GM12878 (cell line): ENCODE data around the gene RCE1. TPM values are rescaled to one million over a fixed set of nuclear protein-coding genes. Genes with fewer than 3 reads are reported as not detected.

ENCODE experiments used
- ATAC-seq: fragments of 200-7000 bp; cut with Tn5 transposase; 3 replicates; pipeline ENCODE4 v1.9.1; 2020; ENCODE audit warnings: mild to moderate bottlenecking, moderate library complexity
- BruUV-seq: library from RNA; stranded (reverse); fragments of 400-500 nt; replicated peaks from 2 replicates; lab custom pipeline; 2021; lab: Mats Ljungman, UMichigan
- CTCF ChIA-PET: fragments of 300-600 bp; sonication (Branson Sonifier 250); formaldehyde crosslinking; extraction: SDS; loops from one replicate; lab custom pipeline; 2021; ENCODE audit warnings: inconsistent platforms; lab: Yijun Ruan, JAX
- POLR2A ChIA-PET: fragments of 350-600 bp; formaldehyde crosslinking; extraction: SDS; loops from one replicate; lab custom pipeline; 2021; ENCODE audit warnings: inconsistent platforms; lab: Charles Lee
- RAD21 ChIA-PET: fragments of 300-600 bp; sonication (Branson Sonifier 250); formaldehyde crosslinking; loops from one replicate; lab custom pipeline; 2023; ENCODE audit warnings: antibody characterized with exemption; ENCODE audit not compliant: unreplicated experiment; lab: Charles Lee
- SMC1A ChIA-PET: fragments of 300-600 bp; sonication (Branson Sonifier 250); formaldehyde crosslinking; loops from one replicate; lab custom pipeline; 2023; ENCODE audit not compliant: unreplicated experiment, uncharacterized antibody; lab: Charles Lee
- DNase-seq: peaks from one replicate; pipeline ENCODE4 v3.0.0-alpha.2; 2011; ENCODE audit warnings: low read depth, low spot score
- FAIRE-seq: peaks from 3 replicates; lab custom pipeline; 2011; peaks lifted over from hg19 to GRCh38; lab: Jason Lieb, UNC
- H2AFZ ChIP-seq: 2 replicates; pipeline ENCODE4 v1.6.0; 2011; ENCODE audit warnings: low read depth, low read length, control low read depth; ENCODE audit not compliant: control insufficient read depth
- H3K27ac ChIP-seq: 2 replicates; pipeline ENCODE4 v1.5.1; 2011; ENCODE audit warnings: control low read depth; ENCODE audit not compliant: control insufficient read depth, insufficient read depth
- H3K27me3 ChIP-seq, 2 experiments: replicated peaks in 1 of 2; 2 replicates each; pipeline versions ENCODE4 v1.6.0 to v1.6.1; 2011; ENCODE audit warnings: low read length in 1 of 2; ENCODE audit not compliant: control insufficient read depth in 2 of 2, insufficient read depth in 2 of 2
- H3K36me3 ChIP-seq, 2 experiments: 2 replicates each; pipeline ENCODE4 v1.5.1; 2011; ENCODE audit warnings: low read length in 1 of 2; ENCODE audit not compliant: control insufficient read depth in 2 of 2, insufficient read depth in 2 of 2
- H3K4me1 ChIP-seq: 2 replicates; pipeline ENCODE4 v1.6.1; 2011; ENCODE audit warnings: mild to moderate bottlenecking, low read length, moderate library complexity, mixed read lengths; ENCODE audit not compliant: control insufficient read depth, insufficient read depth
- H3K4me2 ChIP-seq: 2 replicates; pipeline ENCODE4 v1.6.0; 2011; ENCODE audit warnings: control low read depth; ENCODE audit not compliant: control insufficient read depth, insufficient read depth
- H3K4me3 ChIP-seq: fragments of 200-600 bp; sonication (generic); 2 replicates; pipeline ENCODE4 v1.5.1; 2016
- H3K79me2 ChIP-seq: 2 replicates; pipeline ENCODE4 v1.6.0; 2011; ENCODE audit warnings: low read length; ENCODE audit not compliant: control insufficient read depth, insufficient read depth
- H3K9ac ChIP-seq: 2 replicates; pipeline ENCODE4 v1.8.0; 2011; ENCODE audit warnings: low read length, control low read depth, mixed read lengths; ENCODE audit not compliant: control insufficient read depth, insufficient read depth
- H3K9me3 ChIP-seq: replicated peaks from 3 replicates; pipeline ENCODE4 v1.5.1; 2011; ENCODE audit warnings: mild to moderate bottlenecking, low read length; ENCODE audit not compliant: control insufficient read depth, insufficient read depth
- H4K20me1 ChIP-seq: 2 replicates; pipeline ENCODE4 v1.6.0; 2011; ENCODE audit not compliant: control insufficient read depth, insufficient read depth
- ATF7 ChIP-seq: fragments of 450-650 bp; IDR thresholded peaks from 2 replicates; pipeline ENCODE4 v1.6.1; 2016; ENCODE audit warnings: low read depth, mild to moderate bottlenecking
- BCL11A ChIP-seq: IDR thresholded peaks from 2 replicates; pipeline ENCODE4 v1.6.1; 2011; ENCODE audit warnings: low read depth, low read length
- ETV6 ChIP-seq, 2 experiments: fragments of 450-650 bp in 1 of 2; IDR thresholded peaks in 1 of 2; conservative IDR thresholded peaks in 1 of 2; 2 replicates each; pipeline ENCODE4 v1.6.1; 2014; ENCODE audit warnings: antibody characterized with exemption in 1 of 2, borderline replicate concordance in 1 of 2, low read depth in 1 of 2, mild to moderate bottlenecking in 1 of 2, moderate library complexity in 1 of 2
- NFYA ChIP-seq: IDR thresholded peaks from 2 replicates; pipeline ENCODE4 v1.6.1; 2011; ENCODE audit warnings: low read depth, mild to moderate bottlenecking, low read length, improper control_type of control experiment, borderline replicate concordance
- NR2C2 ChIP-seq: IDR thresholded peaks from 2 replicates; pipeline ENCODE4 v1.6.1; 2011; ENCODE audit warnings: borderline replicate concordance, low read depth; ENCODE audit not compliant: control insufficient read depth, insufficient read length
- RAD51 ChIP-seq: fragments of 450-650 bp; IDR thresholded peaks from 2 replicates; pipeline ENCODE4 v1.6.1; 2016; ENCODE audit warnings: moderate library complexity, mild to moderate bottlenecking, inconsistent platforms
- RCOR1 ChIP-seq: conservative IDR thresholded peaks from 2 replicates; pipeline ENCODE4 v1.6.1; 2012; ENCODE audit warnings: low read depth, low read length, improper control_type of control experiment
- RUNX3 ChIP-seq: IDR thresholded peaks from 2 replicates; pipeline ENCODE4 v1.6.1; 2012; ENCODE audit warnings: low read length, inconsistent platforms
- SMAD1 ChIP-seq: fragments of 450-650 bp; IDR thresholded peaks from 2 replicates; pipeline ENCODE4 v1.6.1; 2018; ENCODE audit warnings: mild to moderate bottlenecking, low read depth; ENCODE audit not compliant: partially characterized antibody
- SRF ChIP-seq, 2 experiments: IDR thresholded peaks; 2 replicates each; pipeline ENCODE4 v1.6.1; 2011; ENCODE audit warnings: low read depth in 2 of 2, low read length in 2 of 2, mild to moderate bottlenecking in 1 of 2, moderate library complexity in 1 of 2
- TARDBP ChIP-seq: IDR thresholded peaks from 2 replicates; pipeline ENCODE4 v1.6.1; 2016; ENCODE audit warnings: borderline replicate concordance
- TCF7 ChIP-seq: IDR thresholded peaks from 2 replicates; pipeline ENCODE4 v1.6.1; 2014; ENCODE audit warnings: antibody characterized with exemption, borderline replicate concordance
- ZNF217 ChIP-seq: fragments of 450-650 bp; IDR thresholded peaks from 2 replicates; pipeline ENCODE4 v1.6.1; 2017; ENCODE audit warnings: antibody characterized with exemption, mild to moderate bottlenecking
- WGBS: methylation state at CpG from one replicate; pipeline ENCODE4 v1.1.6; 2016; ENCODE audit warnings: low lambda C conversion rate; ENCODE audit not compliant: insufficient replicate concordance, insufficient coverage; ENCODE audit errors: missing lambda C conversion rate; 5-methylcytosine and 5-hydroxymethylcytosine counted together
- in situ Hi-C: fragments of 300-500 bp; cut with MboI; formaldehyde crosslinking; loops from 9 replicates; pipeline ENCODE4 v1.14.3; 2018; ENCODE audit warnings: mixed read lengths
- intact Hi-C: fragments of 100-400 bp; cut with micrococcal nuclease; formaldehyde crosslinking; loops from one replicate; pipeline ENCODE4 v1.14.2; 2022; ENCODE audit not compliant: unreplicated experiment
- polyA plus RNA-seq, 11 experiments: library from polyadenylated mRNA; depleted of rRNA in 4 of 11; unstranded in 6 of 11; stranded (reverse) in 5 of 11; fragments of >200 nt; fragmentation: Nextera tagmentation in 4 of 11; fragmentation: Illumina TruSeq in 1 of 11; extraction: Ambion mirVana in 4 of 11; extraction: Trizol in 1 of 11; gene quantifications; 1 replicate in 1 of 11; 2 replicates in 10 of 11; pipeline versions ENCODE4 v1.2.1 to v1.2.3, GENCODE V29; 2011 to 2016; ENCODE audit warnings: inconsistent platforms in 2 of 11, missing spikeins in 2 of 11, low read depth in 1 of 11
- total RNA-seq, 4 experiments: library from RNA; depleted of rRNA in 3 of 4; stranded (reverse); fragments of >200 nt in 3 of 4; fragmentation: Illumina TruSeq in 1 of 4; extraction: Trizol in 1 of 4; gene quantifications; 2 replicates each; pipeline versions ENCODE4 v1.2.1 to v1.2.3, GENCODE V29; 2013 to 2021
- TF ChIP-seq, protein P1 (sequence below): fragments of 450-650 bp; formaldehyde crosslinking; IDR thresholded peaks from 2 replicates; pipeline ENCODE4 v1.4.0; 2022; ENCODE audit warnings: mild to moderate bottlenecking, moderate library complexity
- TF ChIP-seq, protein P2 (sequence below): fragments of 450-650 bp; IDR thresholded peaks from 2 replicates; pipeline ENCODE4 v1.6.1; 2017; ENCODE audit warnings: low read depth, mild to moderate bottlenecking, moderate library complexity
- TF ChIP-seq, protein P3 (sequence below): IDR thresholded peaks from 2 replicates; pipeline ENCODE4 v1.6.1; 2011; ENCODE audit warnings: borderline replicate concordance, low read depth, mild to moderate bottlenecking, moderate library complexity, low read length; ENCODE audit not compliant: insufficient read depth, poor library complexity, severe bottlenecking
- TF ChIP-seq, protein P4 (sequence below): IDR thresholded peaks from 2 replicates; pipeline ENCODE4 v1.6.1; 2011; ENCODE audit warnings: low read depth, mild to moderate bottlenecking, low read length, moderate library complexity, borderline replicate concordance; ENCODE audit errors: extremely low read depth
- TF ChIP-seq, protein P5 (sequence below): IDR thresholded peaks from 2 replicates; pipeline ENCODE4 v1.6.1; 2012; ENCODE audit warnings: low read depth, low read length, improper control_type of control experiment

Gene RCE1
- total and polyA plus RNA-seq, 10 of the 15 experiments (the other 5 are each of a cell fraction or from before 2014, with no cell fraction given): 0.79 to 32.9 (median 16.4) TPM

DNA sequence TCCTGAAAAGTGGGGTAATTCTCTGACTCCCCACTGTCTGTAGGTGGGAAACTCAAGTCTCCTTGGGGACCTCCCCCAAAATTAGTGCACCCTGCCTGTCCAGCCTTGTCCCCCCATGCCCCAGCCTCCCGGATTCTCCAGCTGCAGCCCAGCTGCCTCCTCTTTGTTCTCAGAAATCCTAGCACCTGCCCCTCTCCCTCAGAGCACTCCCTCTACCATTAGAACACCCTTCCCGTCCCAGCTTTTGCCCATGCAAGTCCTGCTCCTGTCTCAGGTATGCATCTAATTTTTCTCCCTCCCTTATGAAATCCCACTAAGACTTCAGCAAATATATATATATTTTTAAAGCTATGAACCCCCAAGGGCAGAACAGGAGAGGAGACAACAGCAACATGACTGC, 50.9 kb downstream of the RCE1 start:
- DNase-seq: no peak
- ChIA-PET POLR2A (interaction anchor here (0.7 kb wide), 1 partner anchor 452 kb away, joined by 4 read pairs; no protein-coding TSS in a partner anchor), CTCF (no interaction called here), RAD21 (interaction anchor here (1.5 kb wide), 1 partner anchor 11 kb away, joined by 3 read pairs; no protein-coding TSS in a partner anchor), SMC1A (interaction anchor here (1.5 kb wide), 1 partner anchor 199 kb away, joined by 3 read pairs; no protein-coding TSS in a partner anchor)
- Histone ChIP-seq H3K9me3 (no peaks in the 10 kb centered on the region; the same call in 1 of the 3 replicates), H3K4me1 (peaks cover 15% of the 10 kb centered on the region), H3K27me3 (peaks cover 0 to 2% of the 10 kb centered on the region in 2 experiments; a peak in 2 of 4 replicates), H3K79me2 (no peaks in the 10 kb centered on the region), H3K9ac (no peak overlapping the region), H3K4me2 (no peak overlapping the region), H3K4me3 (no peak overlapping the region), H4K20me1 (no peaks in the 10 kb centered on the region), H3K27ac (no peak overlapping the region), H3K36me3 (no peaks in the 10 kb centered on the region), H2AFZ (no peak overlapping the region)
- 95% methylated on average over 2 of the region's 2 CpGs for WGBS
- intact Hi-C loops (no loop called here), in situ Hi-C loops (no loop called here)
- BruUV-seq: no TSS peak
- FAIRE-seq: no peak
- no peak for ATAC-seq
- TF ChIP-seq, protein P1, sequence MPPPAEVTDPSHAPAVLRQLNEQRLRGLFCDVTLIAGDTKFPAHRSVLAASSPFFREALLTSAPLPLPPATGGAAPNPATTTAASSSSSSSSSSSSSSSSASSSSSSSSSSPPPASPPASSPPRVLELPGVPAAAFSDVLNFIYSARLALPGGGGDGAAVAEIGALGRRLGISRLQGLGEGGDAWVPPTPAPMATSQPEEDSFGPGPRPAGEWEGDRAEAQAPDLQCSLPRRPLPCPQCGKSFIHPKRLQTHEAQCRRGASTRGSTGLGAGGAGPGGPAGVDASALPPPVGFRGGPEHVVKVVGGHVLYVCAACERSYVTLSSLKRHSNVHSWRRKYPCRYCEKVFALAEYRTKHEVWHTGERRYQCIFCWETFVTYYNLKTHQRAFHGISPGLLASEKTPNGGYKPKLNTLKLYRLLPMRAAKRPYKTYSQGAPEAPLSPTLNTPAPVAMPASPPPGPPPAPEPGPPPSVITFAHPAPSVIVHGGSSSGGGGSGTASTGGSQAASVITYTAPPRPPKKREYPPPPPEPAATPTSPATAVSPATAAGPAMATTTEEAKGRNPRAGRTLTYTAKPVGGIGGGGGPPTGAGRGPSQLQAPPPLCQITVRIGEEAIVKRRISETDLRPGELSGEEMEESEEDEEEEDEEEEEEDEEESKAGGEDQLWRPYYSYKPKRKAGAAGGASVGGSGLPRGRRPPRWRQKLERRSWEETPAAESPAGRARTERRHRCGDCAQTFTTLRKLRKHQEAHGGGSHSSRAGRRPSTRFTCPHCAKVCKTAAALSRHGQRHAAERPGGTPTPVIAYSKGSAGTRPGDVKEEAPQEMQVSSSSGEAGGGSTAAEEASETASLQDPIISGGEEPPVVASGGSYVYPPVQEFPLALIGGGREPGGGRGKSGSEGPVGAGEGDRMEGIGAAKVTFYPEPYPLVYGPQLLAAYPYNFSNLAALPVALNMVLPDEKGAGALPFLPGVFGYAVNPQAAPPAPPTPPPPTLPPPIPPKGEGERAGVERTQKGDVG (CRISPR knock-in tag): no peak
- TF ChIP-seq SMAD1: no peak
- TF ChIP-seq, protein P2, sequence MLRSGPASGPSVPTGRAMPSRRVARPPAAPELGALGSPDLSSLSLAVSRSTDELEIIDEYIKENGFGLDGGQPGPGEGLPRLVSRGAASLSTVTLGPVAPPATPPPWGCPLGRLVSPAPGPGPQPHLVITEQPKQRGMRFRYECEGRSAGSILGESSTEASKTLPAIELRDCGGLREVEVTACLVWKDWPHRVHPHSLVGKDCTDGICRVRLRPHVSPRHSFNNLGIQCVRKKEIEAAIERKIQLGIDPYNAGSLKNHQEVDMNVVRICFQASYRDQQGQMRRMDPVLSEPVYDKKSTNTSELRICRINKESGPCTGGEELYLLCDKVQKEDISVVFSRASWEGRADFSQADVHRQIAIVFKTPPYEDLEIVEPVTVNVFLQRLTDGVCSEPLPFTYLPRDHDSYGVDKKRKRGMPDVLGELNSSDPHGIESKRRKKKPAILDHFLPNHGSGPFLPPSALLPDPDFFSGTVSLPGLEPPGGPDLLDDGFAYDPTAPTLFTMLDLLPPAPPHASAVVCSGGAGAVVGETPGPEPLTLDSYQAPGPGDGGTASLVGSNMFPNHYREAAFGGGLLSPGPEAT: no peak
- no peak for TF ChIP-seq ETV6 (conservative IDR thresholded peaks at IDR 0.05 in 1 of 2, IDR thresholded peaks at IDR 0.05 in 1 of 2; ENCODE audit: borderline replicate concordance in 1 of 2, low read depth in 1 of 2)
- TF ChIP-seq NFYA: no peak
- no peak for TF ChIP-seq BCL11A
- TF ChIP-seq, protein P3, sequence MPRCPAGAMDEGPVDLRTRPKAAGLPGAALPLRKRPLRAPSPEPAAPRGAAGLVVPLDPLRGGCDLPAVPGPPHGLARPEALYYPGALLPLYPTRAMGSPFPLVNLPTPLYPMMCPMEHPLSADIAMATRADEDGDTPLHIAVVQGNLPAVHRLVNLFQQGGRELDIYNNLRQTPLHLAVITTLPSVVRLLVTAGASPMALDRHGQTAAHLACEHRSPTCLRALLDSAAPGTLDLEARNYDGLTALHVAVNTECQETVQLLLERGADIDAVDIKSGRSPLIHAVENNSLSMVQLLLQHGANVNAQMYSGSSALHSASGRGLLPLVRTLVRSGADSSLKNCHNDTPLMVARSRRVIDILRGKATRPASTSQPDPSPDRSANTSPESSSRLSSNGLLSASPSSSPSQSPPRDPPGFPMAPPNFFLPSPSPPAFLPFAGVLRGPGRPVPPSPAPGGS: no peak
- TF ChIP-seq, protein P4, sequence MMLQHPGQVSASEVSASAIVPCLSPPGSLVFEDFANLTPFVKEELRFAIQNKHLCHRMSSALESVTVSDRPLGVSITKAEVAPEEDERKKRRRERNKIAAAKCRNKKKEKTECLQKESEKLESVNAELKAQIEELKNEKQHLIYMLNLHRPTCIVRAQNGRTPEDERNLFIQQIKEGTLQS: no peak
- no peak for TF ChIP-seq RAD51
- TF ChIP-seq RCOR1: no peak
- no peak for TF ChIP-seq RUNX3
- TF ChIP-seq, protein P5, sequence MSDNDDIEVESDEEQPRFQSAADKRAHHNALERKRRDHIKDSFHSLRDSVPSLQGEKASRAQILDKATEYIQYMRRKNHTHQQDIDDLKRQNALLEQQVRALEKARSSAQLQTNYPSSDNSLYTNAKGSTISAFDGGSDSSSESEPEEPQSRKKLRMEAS: no peak
- TF ChIP-seq ATF7: no peak
- no peak for TF ChIP-seq SRF (IDR thresholded peaks at IDR 0.05; ENCODE audit: low read depth in 2 of 2, low read length in 2 of 2)
- TF ChIP-seq ZNF217: no peak
- TF ChIP-seq NR2C2: no peak
- TF ChIP-seq TARDBP: no peak
- no peak for TF ChIP-seq TCF7
